Amniotic epithelial cell (primary cell): ENCODE measurements around the gene SEMA5B.

ENCODE experiments used
- DNase-seq: peaks from one replicate; pipeline ENCODE4 v3.0.0-alpha.2; 2010; ENCODE audit warnings: low read depth

SEMA5B gene

GRCh38 chr3:122969585-122970469 is 57.7 kb downstream of the SEMA5B start:
- DNase-seq: no peak

GRCh38 chr3:122967765-122968164 is 59.8 kb downstream of the SEMA5B start:
- no peak for DNase-seq

DNA sequence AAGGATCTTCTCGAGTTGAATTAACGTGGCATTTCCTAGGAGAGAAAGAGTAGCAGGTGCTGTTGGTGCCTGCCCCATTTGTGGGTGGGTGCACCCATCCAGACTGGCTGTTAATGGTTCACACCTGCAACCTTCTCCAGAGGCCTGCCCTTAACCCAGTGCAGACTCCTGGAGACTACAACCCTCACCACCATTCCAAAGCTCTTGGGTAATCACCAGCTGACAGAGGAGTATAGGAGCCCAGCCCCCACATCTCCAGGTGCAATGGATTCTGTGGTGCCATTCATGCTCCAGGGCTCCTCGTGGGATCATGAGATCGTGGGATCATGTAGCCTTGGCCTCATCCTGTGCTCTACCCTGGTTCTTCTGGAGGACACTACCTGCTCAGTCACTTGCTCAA is 60.2 kb downstream of the SEMA5B start:
- DNase-seq: no peak

GRCh38 chr3:122966045-122966444 is 61.5 kb downstream of the SEMA5B start:
- no peak for DNase-seq

GRCh38 chr3:122964811-122965210 is 62.8 kb downstream of the SEMA5B start:
- DNase-seq: no peak

GRCh38 chr3:122962149-122962548 is 65.4 kb downstream of the SEMA5B start:
- no peak for DNase-seq

DNA sequence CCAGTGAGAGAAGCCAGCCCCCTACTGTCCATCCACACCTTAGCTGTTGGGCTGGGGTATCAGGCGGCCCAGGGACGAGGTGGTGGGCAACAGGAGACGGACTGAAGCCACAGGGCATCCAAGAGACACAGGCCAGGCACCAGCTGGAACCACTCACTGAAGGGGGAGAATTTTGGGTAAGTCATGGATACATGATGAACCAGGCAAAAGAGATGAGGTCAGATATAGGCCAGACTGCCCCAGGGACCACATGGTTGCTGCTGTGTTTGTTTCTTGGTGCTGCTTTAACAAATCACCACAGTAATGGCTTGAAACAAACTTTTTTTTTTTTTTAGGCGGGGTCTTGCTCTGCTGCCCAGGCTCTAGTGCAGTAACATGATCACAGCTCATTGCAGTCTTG is 66.4 kb downstream of the SEMA5B start:
- peak; percentile 83 for DNase-seq

DNA sequence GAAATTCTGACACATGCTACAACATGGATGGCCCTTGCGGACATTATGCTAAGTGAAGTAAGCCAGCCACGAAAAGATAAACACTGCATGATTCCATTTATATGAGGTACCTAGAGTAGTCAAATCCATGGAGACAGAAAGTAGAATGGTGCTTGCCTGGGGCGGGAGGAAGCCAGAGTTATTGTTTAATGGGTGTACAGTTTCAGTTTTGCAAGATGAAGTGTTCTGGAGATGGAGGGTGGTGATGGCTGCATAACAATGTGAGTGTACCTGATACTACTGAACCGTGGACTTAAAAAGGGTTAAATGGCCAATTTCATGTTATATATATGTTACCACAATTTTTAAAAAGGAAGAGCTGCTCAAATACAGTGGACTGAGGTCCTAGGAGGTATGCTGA is 66.9 kb downstream of the SEMA5B start:
- no peak for DNase-seq

DNA sequence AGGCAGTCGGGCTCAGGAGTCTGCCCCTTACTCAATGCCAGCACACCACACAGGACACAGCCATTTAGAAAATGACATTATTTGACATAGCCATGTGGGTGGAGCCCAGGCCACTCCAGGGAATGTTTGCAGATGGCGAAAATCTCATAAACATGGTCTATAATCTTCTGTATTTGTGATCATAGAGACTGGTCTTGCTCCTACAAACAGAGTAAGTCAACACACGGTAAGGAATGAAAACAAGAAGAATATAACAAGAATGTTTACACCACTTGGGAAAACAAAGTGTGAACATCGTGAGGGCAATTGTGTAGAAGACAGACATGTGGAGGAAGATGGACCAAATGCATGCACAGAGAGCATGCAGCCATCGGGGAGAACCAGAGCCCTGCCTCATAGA is 68.2 kb downstream of the SEMA5B start:
- no peak for DNase-seq

- no peak for DNase-seq
These were observed 69.6 kb downstream of the SEMA5B start for GRCh38 chr3:122957707-122958689.

- DNase-seq: no peak
These were observed 70.7 kb downstream of the SEMA5B start for GRCh38 chr3:122956693-122957455.

DNA sequence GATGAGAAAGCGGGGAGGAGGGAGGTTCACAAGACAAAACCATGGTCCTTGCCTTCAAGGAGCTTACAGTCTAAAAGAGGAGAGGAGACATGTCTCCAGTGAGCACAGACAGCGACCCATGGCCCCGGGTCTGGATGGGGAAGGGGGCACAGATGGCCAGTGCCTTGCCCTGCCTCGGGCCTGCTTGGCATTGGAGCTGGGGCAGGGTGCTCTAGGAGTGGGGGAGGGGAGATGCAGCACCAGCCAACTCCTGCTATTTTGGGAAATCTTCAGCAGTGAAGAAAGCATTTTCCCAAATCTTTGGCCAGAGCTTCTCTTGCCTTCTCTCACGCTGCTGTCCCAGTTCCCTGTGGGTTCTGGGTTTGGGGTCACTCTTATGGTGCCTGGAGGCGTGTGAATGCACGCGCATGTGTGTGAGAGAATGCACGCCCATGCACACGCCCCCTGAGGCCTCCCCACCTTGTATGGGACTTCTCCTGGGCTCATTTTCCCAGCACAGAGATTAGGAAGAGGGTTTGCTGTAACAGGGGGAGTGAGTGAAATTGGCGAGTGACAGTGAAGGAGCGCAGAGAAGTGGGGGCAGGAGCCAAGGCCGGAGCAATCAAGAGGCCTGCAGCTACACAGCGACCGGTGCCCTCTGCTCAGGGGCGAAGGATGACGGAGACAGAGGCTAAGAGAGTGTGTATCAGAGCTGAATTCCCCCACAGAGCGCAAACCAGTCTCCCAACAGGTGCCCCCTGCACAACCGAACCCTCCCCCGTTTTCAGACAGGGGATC is 71.5 kb downstream of the SEMA5B start:
- no peak for DNase-seq

GRCh38 chr3:122952520-122952919 is 75.0 kb downstream of the SEMA5B start:
- DNase-seq: peak; percentile 29

DNA sequence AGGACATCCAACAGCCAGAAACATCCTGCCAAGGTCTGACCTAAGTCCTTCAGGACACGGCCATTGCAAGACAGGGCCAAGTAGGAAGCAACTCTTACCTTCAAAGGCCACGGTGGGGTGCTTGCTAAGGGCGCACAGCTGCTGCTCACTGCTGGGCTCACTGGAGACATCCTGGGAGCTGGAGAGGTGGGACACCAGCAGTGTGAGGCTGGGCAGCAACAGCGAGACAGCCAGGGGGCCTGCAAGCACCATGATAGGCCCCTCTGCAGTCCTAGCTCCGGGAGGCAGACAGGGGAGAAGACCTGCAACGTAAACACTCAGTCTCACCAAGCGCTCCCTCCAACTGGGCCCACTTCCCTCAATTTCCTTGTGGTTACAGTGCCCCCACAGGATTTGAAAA is 79.2 kb downstream of the SEMA5B start:
- no peak for DNase-seq

GRCh38 chr3:122947738-122948137 is 79.8 kb downstream of the SEMA5B start:
- DNase-seq: peak; percentile 26

GRCh38 chr3:122947196-122947595 is 80.4 kb downstream of the SEMA5B start:
- no peak for DNase-seq

DNA sequence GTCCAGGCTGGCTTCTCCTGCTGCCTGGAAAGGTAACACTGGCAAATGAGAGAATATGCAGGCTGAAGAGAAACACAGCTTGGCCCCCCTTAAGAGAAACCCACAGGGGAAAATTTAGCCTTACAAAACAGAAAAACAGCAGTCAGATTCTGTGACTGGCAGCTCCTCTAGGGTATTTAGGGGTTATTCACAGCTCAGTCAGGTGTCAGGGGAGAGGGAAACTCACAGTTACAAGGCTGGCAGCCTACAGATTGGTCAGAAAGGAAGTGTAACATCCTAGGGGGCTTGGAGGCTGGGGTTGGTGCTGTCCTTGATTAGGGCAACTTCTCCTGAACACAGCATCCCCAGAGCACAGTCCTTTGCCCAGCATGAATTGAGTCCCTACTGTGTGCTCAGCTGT is 81.4 kb downstream of the SEMA5B start:
- DNase-seq: no peak

GRCh38 chr3:122945230-122945629 is 82.3 kb downstream of the SEMA5B start:
- no peak for DNase-seq

DNA sequence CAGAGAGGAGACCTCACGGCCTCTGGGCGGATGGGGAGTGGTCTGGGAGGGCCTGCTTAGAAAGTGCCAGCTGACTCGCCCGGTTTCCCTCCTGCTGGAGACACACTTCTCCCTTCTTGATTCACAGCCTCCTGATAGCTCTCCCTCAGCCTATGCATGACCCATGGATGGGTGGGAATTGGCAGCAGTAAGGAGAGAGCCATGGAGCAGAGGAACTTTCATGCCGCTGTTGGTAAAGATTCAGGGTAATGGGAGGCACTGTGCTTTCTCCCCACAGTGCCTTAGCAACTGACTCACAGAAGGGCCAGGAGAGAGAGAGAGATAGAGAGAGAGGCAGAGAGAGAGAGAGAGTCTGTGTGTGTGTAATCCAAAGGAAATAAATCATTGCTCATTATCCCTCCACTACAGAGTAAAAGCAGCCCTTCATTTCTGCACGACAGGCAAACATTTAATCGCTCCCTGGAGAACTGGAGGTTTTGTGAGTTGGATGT is 82.8 kb downstream of the SEMA5B start:
- DNase-seq: peak; percentile 87

- no peak for DNase-seq
These were observed 83.8 kb downstream of the SEMA5B start for GRCh38 chr3:122943828-122944190.
